Vagina (tissue), 2 donors: ENCODE data around the gene RBM4.

ENCODE experiments used
- POLR2A ChIP-seq, 2 donors: fragments of 450-650 bp; IDR thresholded peaks; one replicate each; pipeline ENCODE4 v1.6.1; 2017; ENCODE audit warnings: antibody characterized with exemption in 2 of 2, mild to moderate bottlenecking in 2 of 2, moderate library complexity in 2 of 2
- POLR2AphosphoS5 ChIP-seq, 2 donors: sonication (generic); formaldehyde crosslinking; IDR thresholded peaks; one replicate each; pipeline ENCODE4 v1.9.0; 2017; ENCODE audit warnings: antibody characterized with exemption in 2 of 2, mild to moderate bottlenecking in 2 of 2, low read depth in 1 of 2; ENCODE audit not compliant: insufficient read depth in 1 of 2
- TF ChIP-seq, protein P1 (sequence below), 3 experiments: fragments of 450-650 bp in 2 of 3; fragments of 200-600 bp in 1 of 3; sonication (generic) in 1 of 3; IDR thresholded peaks; one replicate each; pipeline ENCODE4 v1.5.1; 2017 to 2019; ENCODE audit warnings: antibody characterized with exemption in 3 of 3, mild to moderate bottlenecking in 2 of 3, moderate library complexity in 2 of 3

DNA sequence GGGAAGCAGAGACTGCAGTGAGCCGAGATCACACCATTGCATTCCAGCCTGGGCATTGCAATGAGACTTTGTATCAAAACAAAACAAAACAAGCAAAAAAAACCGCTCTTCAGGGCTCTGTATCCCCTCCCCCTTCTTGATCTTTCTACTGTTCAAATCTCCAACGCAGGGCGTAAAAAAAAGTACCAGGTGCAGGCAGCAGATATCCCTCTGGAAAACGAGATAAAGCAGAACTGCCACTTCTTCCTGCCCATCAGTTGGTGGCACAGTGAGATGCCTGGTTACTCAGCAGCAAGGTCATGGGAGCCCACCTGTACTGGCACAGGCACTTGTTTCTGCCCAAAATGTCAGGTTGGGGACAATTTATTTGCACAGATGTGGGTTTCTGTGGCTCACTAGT lies 34.3 kb upstream of the RBM4 start:
- TF ChIP-seq, protein P1, sequence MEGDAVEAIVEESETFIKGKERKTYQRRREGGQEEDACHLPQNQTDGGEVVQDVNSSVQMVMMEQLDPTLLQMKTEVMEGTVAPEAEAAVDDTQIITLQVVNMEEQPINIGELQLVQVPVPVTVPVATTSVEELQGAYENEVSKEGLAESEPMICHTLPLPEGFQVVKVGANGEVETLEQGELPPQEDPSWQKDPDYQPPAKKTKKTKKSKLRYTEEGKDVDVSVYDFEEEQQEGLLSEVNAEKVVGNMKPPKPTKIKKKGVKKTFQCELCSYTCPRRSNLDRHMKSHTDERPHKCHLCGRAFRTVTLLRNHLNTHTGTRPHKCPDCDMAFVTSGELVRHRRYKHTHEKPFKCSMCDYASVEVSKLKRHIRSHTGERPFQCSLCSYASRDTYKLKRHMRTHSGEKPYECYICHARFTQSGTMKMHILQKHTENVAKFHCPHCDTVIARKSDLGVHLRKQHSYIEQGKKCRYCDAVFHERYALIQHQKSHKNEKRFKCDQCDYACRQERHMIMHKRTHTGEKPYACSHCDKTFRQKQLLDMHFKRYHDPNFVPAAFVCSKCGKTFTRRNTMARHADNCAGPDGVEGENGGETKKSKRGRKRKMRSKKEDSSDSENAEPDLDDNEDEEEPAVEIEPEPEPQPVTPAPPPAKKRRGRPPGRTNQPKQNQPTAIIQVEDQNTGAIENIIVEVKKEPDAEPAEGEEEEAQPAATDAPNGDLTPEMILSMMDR (IDR thresholded peaks at IDR 0.05) = no peak
- no peak for TF ChIP-seq POLR2A (IDR thresholded peaks at IDR 0.05)
- no peak for TF ChIP-seq POLR2AphosphoS5 (IDR thresholded peaks at IDR 0.05; ENCODE audit: insufficient read depth in 1 of 2, low read depth in 1 of 2)
